Loucy (cell line): ENCODE results near the gene TRIM74.
"Not testable (repeated sequence)": the region's sequence is repeated elsewhere in the genome, so short reads cannot be mapped to it uniquely, and the experiment has no call there.

Source experiments
- EZH2phosphoT487 ChIP-seq: fragments of 200-600 bp; IDR thresholded peaks from 2 replicates; pipeline ENCODE4 v1.6.1; 2018; ENCODE audit warnings: antibody characterized with exemption, mild to moderate bottlenecking, moderate library complexity, borderline replicate concordance
- TF ChIP-seq, protein P1 (sequence below): fragments of 200-600 bp; sonication (generic); conservative IDR thresholded peaks from 2 replicates; pipeline ENCODE4 v1.5.1; 2014; ENCODE audit warnings: mild to moderate bottlenecking, antibody characterized with exemption, low read length

DNA sequence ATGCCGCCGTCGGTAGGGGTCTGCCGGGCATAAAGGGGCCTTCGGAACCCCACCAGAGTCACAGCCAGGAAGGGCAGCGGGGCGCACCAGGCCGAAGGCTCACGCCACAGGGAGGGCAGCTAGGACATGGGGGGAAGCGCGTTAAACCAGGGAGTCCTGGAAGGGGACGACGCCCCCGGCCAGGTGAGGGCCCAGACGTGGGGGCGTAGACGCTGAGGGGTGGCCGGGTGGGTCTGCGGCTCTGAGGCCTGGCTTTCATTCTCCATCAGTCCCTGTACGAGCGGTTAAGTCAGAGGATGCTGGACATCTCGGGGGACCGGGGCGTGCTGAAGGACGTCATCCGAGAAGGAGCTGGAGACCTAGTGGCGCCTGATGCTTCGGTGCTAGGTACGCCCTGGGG, 422 bp upstream of the TRIM74 start:
- TF ChIP-seq, protein P1, sequence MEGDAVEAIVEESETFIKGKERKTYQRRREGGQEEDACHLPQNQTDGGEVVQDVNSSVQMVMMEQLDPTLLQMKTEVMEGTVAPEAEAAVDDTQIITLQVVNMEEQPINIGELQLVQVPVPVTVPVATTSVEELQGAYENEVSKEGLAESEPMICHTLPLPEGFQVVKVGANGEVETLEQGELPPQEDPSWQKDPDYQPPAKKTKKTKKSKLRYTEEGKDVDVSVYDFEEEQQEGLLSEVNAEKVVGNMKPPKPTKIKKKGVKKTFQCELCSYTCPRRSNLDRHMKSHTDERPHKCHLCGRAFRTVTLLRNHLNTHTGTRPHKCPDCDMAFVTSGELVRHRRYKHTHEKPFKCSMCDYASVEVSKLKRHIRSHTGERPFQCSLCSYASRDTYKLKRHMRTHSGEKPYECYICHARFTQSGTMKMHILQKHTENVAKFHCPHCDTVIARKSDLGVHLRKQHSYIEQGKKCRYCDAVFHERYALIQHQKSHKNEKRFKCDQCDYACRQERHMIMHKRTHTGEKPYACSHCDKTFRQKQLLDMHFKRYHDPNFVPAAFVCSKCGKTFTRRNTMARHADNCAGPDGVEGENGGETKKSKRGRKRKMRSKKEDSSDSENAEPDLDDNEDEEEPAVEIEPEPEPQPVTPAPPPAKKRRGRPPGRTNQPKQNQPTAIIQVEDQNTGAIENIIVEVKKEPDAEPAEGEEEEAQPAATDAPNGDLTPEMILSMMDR, result not testable (repeated sequence)
- not testable (repeated sequence) for TF ChIP-seq EZH2phosphoT487
